SK-N-MC (cell line): ENCODE measurements around the gene PIAS4.

Source experiments
- EZH2 ChIP-seq: fragments of 200-600 bp; sonication (generic); IDR thresholded peaks from one replicate; pipeline ENCODE4 v1.6.1; 2017; ENCODE audit warnings: antibody characterized with exemption
- POLR2AphosphoS5 ChIP-seq: IDR thresholded peaks from 2 replicates; pipeline ENCODE4 v1.6.1; 2012; ENCODE audit warnings: mild to moderate bottlenecking, low read depth, low read length, borderline replicate concordance

DNA sequence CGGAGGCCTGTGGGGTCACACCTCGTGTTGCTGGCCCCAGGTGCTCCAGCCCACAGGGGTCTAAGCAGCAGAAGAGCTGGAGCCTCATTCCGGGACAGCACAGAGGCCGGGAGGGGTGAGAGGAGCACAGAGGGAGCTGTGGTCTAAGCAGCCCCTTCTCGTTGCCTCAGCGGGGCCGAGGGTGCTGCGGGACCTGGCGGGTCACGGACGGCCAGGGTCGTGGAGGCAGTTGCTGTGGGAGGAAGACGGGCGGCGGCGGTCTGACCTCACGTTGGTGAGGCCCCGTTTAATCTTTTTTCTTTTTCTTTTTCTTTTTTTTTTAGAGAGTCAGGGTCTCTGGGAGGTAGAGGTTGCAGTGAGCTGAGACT lies 21.7 kb downstream of the PIAS4 start:
- TF ChIP-seq POLR2AphosphoS5: no peak
- TF ChIP-seq EZH2: no peak
